Motor neuron (in vitro differentiated cells): Measurements from ENCODE around the gene DNAJB14. TPM values are rescaled to one million over a fixed set of nuclear protein-coding genes. Genes with fewer than 3 reads are reported as not detected.
A peak's percentile ranks its signal among the peaks of the same experiment; 100 is the strongest.

ENCODE experiments used
- ATAC-seq, 8 experiments: fragments of 200-7000 bp; cut with Tn5 transposase; replicated peaks in 6 of 8; 2 replicates each; pipeline ENCODE4 v1.8.0; 2021; ENCODE audit warnings: mild to moderate bottlenecking in 8 of 8, moderate library complexity in 8 of 8
- H3K27ac ChIP-seq, 2 donors: fragments of 250-450 bp; sonication (Bioruptor Pico); 2 replicates each; pipeline ENCODE4 v1.9.0; 2021; ENCODE audit warnings: antibody characterized with exemption in 2 of 2, mild to moderate bottlenecking in 2 of 2, moderate library complexity in 1 of 2
- H3K4me1 ChIP-seq, 2 donors: fragments of 250-450 bp; sonication (Bioruptor Pico); replicated peaks in 1 of 2; 2 replicates each; pipeline ENCODE4 v1.6.1; 2021; ENCODE audit warnings: antibody characterized with exemption in 2 of 2, mild to moderate bottlenecking in 2 of 2, moderate library complexity in 1 of 2
- H3K4me3 ChIP-seq, 5 donors: fragments of 250-450 bp; sonication (Bioruptor Pico); 2 replicates each; pipeline ENCODE4 v1.9.0; 2021; ENCODE audit warnings: antibody characterized with exemption in 5 of 5, mild to moderate bottlenecking in 5 of 5, moderate library complexity in 4 of 5
- WGBS, 10 experiments: fragments of 450-650 bp; shearing (Covaris generic); methylation state at CpG; one replicate each; pipeline ENCODE4 v1.0.0; 2022; 5-methylcytosine and 5-hydroxymethylcytosine counted together
- in situ Hi-C, 9 experiments: fragments of 400-800 bp; cut with MboI; loops; one replicate each; pipeline ENCODE4 v1.15.0; 2021; ENCODE audit warnings: low sequenced_read_pairs in 9 of 9, low pct_unique_long_range_greater_than_20kb in 2 of 9; ENCODE audit not compliant: unreplicated experiment in 9 of 9
- total RNA-seq, 8 experiments: library from RNA; unstranded; fragments of 300-600 nt; gene quantifications; 2 replicates each; pipeline versions ENCODE4 v1.2.3 to v1.2.4, GENCODE V29; 2022

The DNAJB14 gene
- total RNA-seq, 8 experiments from 2014 or later, result 20.4 to 60.4 (median 33.6) TPM

DNA sequence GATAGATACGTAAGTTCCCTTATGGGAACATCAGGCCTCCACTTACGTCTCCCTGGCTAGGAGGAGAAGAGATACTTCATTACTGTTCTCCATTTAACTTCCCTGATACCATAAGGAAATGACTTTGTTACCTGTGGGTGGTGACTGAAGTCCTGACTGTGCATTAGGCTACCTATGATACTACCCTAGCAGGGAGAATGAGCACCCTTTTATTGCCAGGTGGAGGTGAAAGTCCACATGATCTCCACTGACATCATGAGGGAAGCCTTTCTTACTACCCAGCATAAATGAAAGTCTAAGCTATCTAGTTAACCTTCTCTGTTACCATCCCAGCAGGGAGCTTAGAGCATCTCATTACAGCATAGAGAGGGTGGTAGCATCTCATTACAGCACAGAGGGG, 27.8 kb downstream of the DNAJB14 start:
- in situ Hi-C loops, result no loop called here
- Histone ChIP-seq H3K4me1 (no peaks in the 10 kb centered on the region), H3K4me3 (no peak overlapping the region), H3K27ac (no peak overlapping the region)
- ATAC-seq, result no peak
- WGBS, 10 experiments, result 83 to 100% (median 100%) methylated on average over 1 to 2 of the region's 2 CpGs; no CpG with 5 or more reads in 5 of the 10 experiments

DNA sequence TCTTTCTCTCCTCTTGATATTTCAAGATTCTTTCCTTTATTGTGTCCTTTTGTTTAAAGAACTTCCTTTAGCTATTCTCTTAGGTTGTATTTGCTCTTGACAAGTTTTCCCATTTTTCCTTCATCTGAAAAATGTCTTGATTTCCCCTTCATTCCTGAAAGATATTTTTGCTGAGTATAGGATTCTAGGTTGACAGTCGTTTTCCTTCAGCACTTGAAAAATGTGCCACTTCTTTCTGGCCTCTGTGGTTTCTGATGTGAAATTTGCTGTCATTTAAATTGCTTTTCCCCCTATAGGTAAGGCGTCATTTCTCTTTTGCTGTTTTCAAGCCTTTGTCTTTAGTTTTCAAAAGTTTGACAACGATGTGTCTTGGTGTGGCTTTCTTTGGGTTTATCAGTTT, 28.8 kb downstream of the DNAJB14 start:
- no peak overlapping the region for H3K27ac ChIP-seq
- H3K4me1 ChIP-seq, result no peaks in the 10 kb centered on the region
- H3K4me3 ChIP-seq, result no peak overlapping the region
- in situ Hi-C loops, result no loop called here
- WGBS, 10 experiments, result 92 to 100% (median 96%) methylated on average over 3 of the region's 3 CpGs
- ATAC-seq, result no peak

DNA sequence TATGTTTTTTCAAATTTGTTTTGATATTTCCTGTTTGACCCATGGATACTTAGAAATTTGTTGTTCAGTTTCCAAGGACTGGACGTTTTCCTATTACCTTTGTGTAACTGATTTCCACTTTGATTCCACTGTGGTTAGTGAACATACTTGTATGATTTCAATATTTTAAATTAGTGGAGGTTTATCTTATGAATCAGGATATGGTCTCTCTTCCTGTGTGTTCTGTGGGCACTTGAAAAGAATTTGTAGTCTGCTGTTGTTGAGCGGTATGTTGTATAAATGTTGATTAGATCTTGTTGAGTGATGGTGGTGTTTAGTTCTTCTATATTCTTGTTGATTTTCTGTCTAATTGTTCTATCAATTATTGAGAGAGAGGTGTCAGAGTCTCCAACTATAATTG, 31.0 kb downstream of the DNAJB14 start:
- in situ Hi-C loops, result no loop called here
- 69 to 100% (median 95%) methylated on average over 1 to 2 of the region's 2 CpGs; no CpG with 5 or more reads in 1 of the 10 experiments for WGBS, 10 experiments
- H3K4me3 ChIP-seq, result no peak overlapping the region

DNA sequence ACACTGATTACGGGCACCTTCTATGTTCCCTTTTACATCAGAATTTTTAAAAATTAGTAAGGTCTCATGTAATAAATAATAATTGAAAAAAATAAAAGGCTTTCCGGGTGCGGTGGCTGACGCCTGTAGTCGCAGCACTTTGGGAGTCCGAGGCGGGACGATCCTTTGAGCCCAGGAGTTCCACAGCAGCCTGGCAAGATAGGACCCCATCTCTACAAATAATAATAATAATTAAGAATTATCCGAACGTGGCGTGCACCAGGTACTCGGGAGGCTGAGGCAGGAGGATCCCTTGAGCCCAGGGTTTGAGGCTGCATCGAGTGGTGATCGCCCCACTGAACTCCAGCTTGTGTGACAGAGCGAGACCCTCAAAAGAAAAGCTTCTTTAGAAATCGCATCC, 51.4 kb downstream of the DNAJB14 start:
- ATAC-seq, result no peak
- 80 to 100% (median 90%) methylated on average over 1 to 11 of the region's 16 CpGs; no CpG with 5 or more reads in 1 of the 10 experiments for WGBS, 10 experiments
- H3K4me1 ChIP-seq, result peaks cover 7 to 18% of the 10 kb centered on the region in 2 donors
- in situ Hi-C loops, result no loop called here
- peak overlapping the region; percentile 75 to 94 (median 84) for H3K4me3 ChIP-seq
- peak overlapping the region; percentile 69 to 72 for H3K27ac ChIP-seq

More for the DNA sequence above, 31.0 kb downstream of the DNAJB14 start:
- ATAC-seq, result no peak
- Histone ChIP-seq H3K4me1 (no peaks in the 10 kb centered on the region), H3K27ac (no peak overlapping the region)

DNA sequence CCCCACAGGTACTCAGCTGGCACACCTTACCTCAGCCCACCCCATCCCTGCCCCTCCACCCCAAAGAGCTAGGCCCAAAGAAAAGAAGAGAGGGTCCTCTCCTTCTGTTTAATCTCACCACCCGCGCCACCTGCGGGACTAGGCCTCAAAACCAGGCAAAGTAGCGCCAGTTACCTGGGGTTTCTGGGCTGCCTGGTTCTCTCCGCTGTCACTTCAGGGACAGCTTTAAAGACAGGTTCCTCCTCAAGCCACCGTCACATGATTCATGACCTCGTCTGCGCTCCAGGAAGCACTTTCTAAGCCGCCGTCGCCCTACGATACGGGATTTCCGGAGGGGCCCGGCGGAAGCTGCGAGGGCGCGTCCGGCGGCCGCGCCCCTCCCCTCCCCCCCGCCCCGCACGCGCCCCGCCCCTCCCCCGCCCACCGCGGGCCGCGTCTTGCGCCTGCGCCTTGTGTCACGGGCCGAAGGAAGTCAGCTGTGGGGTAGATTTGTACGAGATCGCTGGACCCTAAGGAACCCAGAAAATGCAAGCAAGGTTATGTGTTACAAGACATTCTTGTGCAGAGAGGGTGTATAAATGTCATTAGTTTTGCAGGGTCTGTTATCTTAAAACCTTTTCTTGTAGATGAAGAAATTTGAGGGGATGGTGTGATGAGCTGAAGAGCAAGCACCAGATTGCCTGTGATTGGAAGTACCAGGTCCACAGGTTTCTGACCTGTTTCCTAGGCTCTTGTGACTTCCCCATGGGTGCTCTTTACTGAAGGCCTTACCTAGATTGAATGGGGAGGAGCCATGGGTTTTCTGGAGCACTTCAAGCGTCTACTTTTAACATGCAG, 52.0 kb downstream of the DNAJB14 start, which contains the start of gene LAMTOR3:
Gene LAMTOR3, minus strand, starts transcription at position 267 of the 837 bp plus-strand sequence. CDS start 464 bp downstream, outside the sequence.
- H3K27ac ChIP-seq, result peak within 1 kb of the TSS; percentile 72 to 91
- 50 to 100% (median 88%) methylated on average over 1 to 2 of the region's 40 CpGs; no CpG with 5 or more reads in 5 of the 10 experiments for WGBS, 10 experiments
- peak; percentile 97 to 100 (median 99) for ATAC-seq
- H3K4me1 ChIP-seq, result peaks cover 7 to 18% of the 10 kb centered on the region in 2 donors
- H3K4me3 ChIP-seq, result peak within 1 kb of the TSS; percentile 75 to 94 (median 84)
- in situ Hi-C loops, result no loop called here

DNA sequence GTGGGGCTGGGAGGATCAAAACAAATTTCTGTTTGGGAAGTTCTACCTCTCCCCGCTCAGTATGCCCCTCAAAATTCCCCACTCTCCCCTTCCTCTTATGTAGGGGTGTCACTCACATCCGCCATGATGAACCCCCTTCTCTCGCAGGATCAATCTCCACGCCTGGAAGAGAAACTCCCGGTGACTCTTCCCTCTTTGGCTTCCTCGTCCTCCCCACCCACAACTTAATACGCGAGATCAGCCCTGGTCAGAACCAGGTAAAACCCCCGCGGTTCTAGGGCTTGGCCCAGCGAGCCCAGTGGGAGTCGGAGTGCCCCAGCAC, 52.6 kb downstream of the DNAJB14 start:
- peak in 2 of 8 experiments; percentile 42 to 46 for ATAC-seq
- Histone ChIP-seq H3K4me1 (peaks cover 7 to 18% of the 10 kb centered on the region in 2 donors), H3K4me3 (peak overlapping the region; percentile 75 to 94 (median 84)), H3K27ac (peak overlapping the region; percentile 65 to 91)
- in situ Hi-C loops, result no loop called here
- WGBS, 10 experiments, result 0% methylated on average over 1 to 2 of the region's 12 CpGs; no CpG with 5 or more reads in 7 of the 10 experiments

DNA sequence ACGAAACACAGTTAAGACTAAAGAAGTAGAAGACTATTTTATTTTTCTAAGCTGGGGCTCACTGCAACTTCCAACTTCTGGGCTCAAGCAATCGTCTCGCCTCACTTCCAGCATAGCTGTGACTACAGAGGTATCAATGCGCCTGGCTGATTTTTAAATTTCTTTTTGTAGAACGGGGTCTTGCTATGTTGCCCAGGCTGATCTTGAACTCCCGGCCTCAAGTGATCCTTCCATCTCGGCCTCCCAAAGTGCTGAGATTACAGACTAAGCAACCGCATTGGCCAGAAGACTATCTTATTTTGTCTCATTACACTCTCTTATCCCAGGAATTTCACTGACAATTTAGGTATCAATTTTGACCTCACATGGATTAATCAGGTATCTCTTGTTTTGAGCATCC, 53.4 kb downstream of the DNAJB14 start:
- no peak for ATAC-seq
- in situ Hi-C loops, result no loop called here
- WGBS, 10 experiments, result 80 to 100% (median 95%) methylated on average over 1 to 8 of the region's 8 CpGs; no CpG with 5 or more reads in 2 of the 10 experiments
- Histone ChIP-seq H3K4me1 (peaks cover 7 to 18% of the 10 kb centered on the region in 2 donors), H3K4me3 (peak overlapping the region; percentile 75 to 94 (median 84)), H3K27ac (no peak overlapping the region)

DNA sequence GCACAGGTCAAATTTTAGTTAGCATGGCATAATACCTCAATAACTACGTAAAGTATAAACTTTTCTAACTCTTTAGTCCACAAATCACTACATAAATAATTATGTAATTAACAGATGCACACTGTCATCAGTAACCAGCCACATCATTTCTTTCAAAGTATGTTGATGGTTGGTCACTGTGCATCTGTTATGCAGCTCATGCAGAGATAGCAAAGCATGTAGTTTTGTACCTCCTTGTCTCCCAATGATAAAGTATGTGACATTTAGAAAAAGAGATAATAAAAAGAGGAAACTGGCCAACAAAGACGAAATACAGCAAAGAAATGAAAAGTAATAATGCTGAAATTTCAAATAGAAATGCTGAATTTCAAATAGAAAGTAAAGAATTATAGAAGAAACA, 55.1 kb downstream of the DNAJB14 start:
- in situ Hi-C loops, result no loop called here
- WGBS, 10 experiments, result 58 to 100% (median 74%) methylated on average over 1 to 2 of the region's 2 CpGs
- peaks cover 7 to 18% of the 10 kb centered on the region in 2 donors for H3K4me1 ChIP-seq

DNA sequence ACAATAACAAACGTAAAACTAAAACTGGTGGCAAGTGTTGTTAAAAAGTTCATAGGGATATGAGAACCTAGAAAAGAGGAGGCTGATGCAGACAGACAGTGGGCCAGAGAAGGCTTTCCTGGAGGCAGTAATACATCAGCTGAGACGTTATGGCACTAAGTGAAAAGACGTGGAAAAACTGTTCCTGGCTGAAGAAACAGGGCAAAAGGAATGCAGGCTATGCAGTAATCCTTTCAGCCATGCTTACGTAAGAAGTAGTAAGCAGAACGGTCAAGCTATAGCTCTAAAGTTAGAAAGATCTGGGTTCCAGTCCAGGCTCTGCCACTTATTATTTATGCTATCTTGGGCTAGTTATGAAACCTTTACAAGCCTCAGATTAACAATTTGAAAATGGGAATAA, 58.6 kb downstream of the DNAJB14 start:
- ATAC-seq, result peak in 1 of 8 experiments; percentile 21
- Histone ChIP-seq H3K27ac (no peak overlapping the region), H3K4me3 (no peak overlapping the region), H3K4me1 (peaks cover 2 to 12% of the 10 kb centered on the region in 2 donors)
- in situ Hi-C loops, result no loop called here
- WGBS, 10 experiments, result 0 to 100% (median 78%) methylated on average over 1 to 5 of the region's 5 CpGs

More for the DNA sequence above, 55.1 kb downstream of the DNAJB14 start:
- H3K27ac ChIP-seq, result no peak overlapping the region
- ATAC-seq, result peak in 1 of 8 experiments; percentile 6
- H3K4me3 ChIP-seq, result no peak overlapping the region

DNA sequence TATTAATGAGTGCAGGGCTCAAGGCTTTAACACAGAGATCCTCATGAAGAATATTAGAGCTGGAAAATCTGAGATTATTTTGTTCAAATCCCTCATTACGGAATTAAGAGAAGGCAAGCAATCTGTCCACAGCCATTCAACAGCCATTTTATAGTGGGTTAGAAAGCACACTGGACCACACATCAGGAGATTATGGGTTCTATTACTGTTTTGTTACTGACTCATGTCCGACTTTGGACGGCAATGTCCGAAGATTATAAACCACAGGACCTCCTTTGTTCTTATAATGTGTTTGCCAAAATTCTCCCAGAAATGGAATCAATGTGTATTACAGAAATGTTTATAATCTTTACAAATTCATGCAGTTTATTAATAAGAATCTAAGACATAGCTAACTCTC, 60.3 kb downstream of the DNAJB14 start:
- in situ Hi-C loops, result no loop called here

DNA sequence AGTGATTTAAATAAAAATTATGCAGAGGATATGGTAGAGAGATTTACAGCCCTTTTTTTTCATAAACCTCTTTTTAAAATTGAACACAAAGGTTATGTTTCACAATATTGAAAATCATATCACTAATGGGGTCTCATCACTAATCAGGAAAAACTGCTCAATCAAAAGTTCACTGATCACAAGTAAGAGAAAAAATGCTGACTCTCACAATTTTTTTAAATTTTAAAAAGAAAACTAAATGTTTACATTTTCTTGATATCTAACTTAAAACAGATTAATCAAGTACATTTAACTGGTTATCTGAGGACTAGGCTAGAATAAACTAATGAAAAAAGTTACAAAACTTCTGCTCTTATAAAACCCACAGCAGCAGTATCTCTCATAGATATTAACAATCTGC, 60.7 kb downstream of the DNAJB14 start:
- Histone ChIP-seq H3K4me1 (peaks cover 0 to under 1% of the 10 kb centered on the region in 2 donors), H3K4me3 (no peak overlapping the region), H3K27ac (no peak overlapping the region)
- in situ Hi-C loops, result no loop called here
- ATAC-seq, result no peak

More for the DNA sequence above, 60.3 kb downstream of the DNAJB14 start:
- Histone ChIP-seq H3K4me1 (peaks cover 0 to 4% of the 10 kb centered on the region in 2 donors), H3K27ac (no peak overlapping the region), H3K4me3 (no peak overlapping the region)
- WGBS, 10 experiments, result 53 to 100% (median 95%) methylated on average over 2 to 4 of the region's 4 CpGs
- no peak for ATAC-seq

DNA sequence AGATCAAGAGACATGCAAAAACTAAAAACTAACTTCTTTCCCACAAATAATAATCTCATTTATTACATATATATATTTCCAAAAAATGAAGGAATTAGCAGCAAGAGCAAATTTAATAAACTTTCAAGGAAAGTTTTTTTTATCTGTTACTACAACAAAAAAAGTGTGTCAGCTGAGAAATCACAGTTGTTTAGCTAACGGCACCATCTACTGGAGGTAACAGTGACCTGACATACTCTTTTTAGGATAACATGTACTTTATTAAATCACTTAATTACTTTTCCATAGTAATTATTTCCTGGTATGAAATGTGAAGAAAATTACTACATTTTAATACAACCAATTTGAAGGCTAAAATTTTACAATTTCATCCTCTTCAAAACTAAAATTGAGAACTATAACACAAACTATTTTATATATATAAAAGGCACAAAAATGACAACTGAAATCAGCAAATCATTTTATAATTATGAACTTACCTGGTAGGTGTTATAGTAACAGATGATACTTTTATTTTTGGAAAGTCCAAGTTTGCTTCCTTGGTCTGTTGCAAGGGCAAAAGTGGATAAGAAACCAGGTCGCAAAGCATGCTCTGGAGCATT, 61.3 kb downstream of the DNAJB14 start:
- 52 to 100% (median 100%) methylated on average over 1 to 2 of the region's 2 CpGs; no CpG with 5 or more reads in 1 of the 10 experiments for WGBS, 10 experiments
- in situ Hi-C loops, result no loop called here

DNA sequence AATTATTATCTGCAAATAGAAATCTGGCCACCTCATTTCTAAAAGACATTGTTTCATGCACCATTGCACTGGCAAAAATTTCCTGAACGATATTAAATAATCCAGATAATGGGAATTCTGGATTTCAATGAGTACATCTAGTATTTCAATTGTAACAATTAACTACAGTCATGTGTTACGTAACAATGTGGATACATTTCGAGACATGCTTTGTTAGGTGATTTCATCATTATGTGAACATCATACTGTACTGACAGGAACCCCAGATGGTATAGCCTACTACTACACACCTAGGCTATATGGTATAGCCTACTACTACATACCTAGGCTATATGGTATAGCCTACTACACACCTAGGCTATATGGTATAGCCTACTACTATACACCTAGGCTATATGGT, 67.0 kb downstream of the DNAJB14 start:
- 92 to 100% (median 98%) methylated on average over 1 to 3 of the region's 3 CpGs; no CpG with 5 or more reads in 2 of the 10 experiments for WGBS, 10 experiments
- no peak for ATAC-seq
- no peak overlapping the region for H3K4me3 ChIP-seq
- in situ Hi-C loops, result no loop called here
- H3K27ac ChIP-seq, result no peak overlapping the region
- H3K4me1 ChIP-seq, result no peaks in the 10 kb centered on the region

More for the DNA sequence above, 61.3 kb downstream of the DNAJB14 start:
- H3K4me1 ChIP-seq, result no peaks in the 10 kb centered on the region
- H3K27ac ChIP-seq, result no peak overlapping the region
- no peak for ATAC-seq
- H3K4me3 ChIP-seq, result no peak overlapping the region
